GM04503 (cell line): ENCODE data around the gene UNC5C.

Experiments used
- DNase-seq: peaks from one replicate; pipeline ENCODE4 v3.0.0-alpha.2; 2012; ENCODE audit warnings: low read depth

Gene UNC5C

DNA sequence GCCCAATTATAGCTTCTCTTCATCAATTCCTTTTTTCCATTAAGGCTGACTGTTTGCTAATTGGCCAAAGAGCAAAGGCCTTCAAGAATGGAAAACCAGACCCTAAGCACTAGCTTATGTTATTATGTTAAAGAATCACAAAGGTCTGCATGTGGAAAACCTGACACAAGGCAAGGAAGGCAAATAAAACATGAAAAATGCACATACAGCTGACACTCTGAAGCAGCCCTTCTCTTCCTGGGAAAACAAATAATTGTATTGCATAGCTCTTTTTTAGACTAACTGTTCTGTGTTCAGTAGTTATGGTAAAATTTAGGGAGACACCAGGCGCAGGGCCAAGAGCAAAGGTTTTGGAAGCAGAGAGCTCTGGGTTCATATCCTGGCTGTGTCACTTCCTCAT, 223.1 kb downstream of the UNC5C start:
- DNase-seq, result no peak

DNA sequence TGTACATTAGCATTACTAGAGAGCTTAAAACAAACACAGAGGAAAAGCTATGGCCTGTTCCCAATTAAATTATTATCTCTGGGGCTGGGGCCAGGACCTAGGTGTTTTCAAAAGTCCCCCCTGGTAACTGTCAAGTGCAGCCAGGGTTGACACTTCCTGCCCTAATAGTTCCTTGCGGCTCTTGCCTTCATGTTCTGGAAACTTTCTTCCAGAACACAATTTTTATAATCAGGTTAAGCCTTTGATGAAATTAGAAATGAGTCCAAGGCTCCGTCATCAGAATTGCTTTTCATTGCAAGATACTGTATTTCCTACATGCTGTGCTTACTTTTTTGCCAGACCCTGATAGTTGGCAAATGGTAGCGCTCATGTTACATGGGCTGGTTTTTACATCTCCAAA, 229.6 kb downstream of the UNC5C start:
- no peak for DNase-seq

DNA sequence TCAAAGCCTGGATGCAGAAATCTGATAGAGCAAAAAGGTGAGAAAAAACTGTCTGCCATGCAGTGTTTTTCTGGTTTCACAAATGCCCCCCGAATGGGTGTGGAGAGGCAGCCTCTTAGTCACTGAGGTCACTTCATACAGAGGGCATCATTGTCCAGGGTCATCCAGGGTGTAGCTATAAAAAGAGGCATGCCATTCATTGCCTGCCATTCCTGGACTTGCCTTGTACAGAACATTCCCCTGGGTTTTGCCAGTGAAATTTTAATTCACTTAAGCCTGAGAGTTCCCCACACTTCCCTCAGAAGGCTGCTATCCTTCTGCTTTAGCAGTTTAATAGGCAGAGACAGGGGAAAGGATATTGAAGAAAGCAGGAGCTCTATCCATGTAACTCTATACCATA, 230.3 kb downstream of the UNC5C start:
- no peak for DNase-seq

DNA sequence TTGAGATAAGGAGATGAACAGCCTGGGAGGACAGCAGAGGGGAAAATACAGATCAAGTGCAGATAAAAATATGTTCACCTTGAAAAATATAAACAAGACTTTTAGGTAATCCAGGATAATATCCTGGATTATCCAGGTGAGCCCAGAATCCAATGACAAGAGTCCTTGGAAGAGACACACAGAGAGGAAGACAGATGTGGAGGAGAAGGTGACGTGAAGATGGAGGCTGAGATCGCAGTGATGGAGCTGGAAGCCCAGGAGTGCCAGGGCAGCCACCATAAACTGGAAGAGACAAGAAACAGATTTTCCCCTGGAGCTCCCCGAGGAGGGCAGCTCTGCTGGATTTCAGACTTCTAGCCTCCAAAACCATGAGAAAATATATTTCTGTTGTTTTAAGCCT, 230.7 kb downstream of the UNC5C start:
- no peak for DNase-seq

DNA sequence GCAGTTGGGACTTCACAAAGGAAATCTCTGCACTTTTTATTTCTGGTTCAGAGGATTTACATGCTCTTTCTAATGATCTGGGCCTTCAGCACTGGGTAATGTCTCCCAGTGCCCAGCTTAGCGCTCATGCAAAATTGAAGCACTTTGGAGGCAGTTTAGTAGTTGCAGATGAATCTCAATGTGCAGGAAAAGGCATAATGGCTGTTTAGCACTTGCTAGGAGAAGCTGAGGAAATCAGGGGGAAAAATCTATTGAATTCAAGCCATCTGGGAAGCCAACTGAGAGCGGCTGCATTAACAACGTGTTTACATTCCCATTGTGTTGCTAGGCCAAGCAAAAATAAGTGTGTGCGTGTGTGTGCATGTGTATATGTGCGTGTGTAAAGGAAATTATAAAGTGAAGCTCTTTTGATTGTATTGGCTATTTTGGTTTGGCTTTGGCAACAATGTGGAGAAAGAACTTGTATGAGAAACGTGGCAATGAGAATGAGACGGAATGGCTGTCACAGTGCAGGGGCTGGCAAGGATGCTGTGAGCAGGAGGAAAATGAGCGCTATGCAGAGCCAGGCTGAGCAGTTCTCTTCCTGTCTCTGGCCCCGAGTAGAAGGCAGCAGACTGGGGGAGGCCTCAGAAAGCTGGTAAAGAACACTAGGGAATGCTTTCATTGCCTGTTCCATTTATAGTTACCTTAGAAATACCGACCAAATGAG, 231.5 kb downstream of the UNC5C start:
- no peak for DNase-seq

DNA sequence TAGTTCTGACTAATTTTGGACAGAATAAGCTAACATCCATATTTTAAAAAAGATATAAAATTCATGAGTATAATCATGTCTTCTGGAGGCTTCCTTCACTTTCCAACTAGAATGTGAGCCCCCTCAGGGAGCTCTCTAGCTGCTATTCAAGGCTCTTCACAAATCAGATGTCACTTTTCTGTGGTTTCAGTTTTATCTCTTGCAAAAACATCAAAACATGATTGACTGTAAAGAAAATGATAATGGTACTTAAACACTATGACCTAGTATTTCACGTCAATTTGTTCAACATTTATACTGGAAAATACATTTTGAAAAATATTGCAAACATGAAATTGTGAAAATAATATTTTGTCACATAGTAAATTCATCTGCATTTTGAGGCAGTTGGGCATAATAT, 234.2 kb downstream of the UNC5C start:
- DNase-seq, result no peak

DNA sequence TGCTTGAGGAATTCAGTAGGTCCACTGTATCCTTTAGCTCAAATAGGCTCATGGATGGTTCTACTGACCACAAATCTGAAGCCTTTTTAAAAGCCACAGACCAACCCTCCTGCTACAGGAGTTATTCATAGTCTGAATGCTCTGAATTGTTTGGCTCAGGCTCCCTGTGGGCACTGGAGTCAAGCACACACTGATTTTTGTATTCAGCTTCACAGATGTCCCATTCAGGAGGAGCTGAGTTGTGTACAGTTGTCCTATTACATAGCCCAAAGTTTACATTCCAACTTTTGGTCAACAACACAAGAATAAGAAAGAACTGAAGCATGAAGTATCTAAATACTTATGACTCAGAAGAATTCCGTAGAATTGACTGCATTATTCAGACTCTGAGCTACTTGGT, 243.9 kb downstream of the UNC5C start:
- DNase-seq, result peak; percentile 8

DNA sequence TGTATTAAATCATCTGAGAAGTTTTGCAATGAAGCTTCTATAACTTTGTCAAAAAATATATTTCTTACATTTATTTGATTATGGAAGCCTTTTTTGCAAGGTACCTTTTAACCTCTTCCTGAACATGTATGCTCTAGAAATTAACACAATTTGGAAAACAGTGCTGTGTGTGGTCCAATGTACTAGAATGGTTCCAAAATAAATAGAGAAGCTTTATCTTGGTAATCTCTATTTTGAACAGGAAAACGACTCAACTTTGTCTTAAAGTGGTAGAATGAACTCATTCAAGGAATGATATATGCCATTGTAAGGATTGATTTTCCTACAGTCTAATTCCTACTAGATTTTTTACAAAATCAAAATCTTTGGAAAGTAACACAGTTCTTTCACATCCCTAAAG, 248.5 kb downstream of the UNC5C start:
- DNase-seq, result no peak

DNA sequence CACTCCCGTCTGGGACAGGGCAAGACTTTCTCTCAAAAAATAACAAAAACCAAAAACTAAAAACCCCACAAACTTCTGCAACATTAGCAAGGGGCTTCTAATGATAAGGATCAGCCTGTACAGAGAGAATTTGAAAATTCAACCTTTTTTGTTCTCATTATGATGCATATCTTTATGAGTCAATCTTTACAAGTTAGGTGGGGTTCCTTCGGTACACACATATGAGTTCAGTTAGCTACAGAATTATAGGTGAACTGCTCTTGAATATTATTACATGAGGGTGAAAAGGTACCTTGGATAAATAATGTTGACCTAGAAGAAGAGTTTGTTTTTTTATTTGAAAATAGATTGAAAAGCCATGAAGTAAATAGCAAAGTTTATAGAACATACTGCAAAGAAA, 252.7 kb downstream of the UNC5C start:
- DNase-seq, result no peak

DNA sequence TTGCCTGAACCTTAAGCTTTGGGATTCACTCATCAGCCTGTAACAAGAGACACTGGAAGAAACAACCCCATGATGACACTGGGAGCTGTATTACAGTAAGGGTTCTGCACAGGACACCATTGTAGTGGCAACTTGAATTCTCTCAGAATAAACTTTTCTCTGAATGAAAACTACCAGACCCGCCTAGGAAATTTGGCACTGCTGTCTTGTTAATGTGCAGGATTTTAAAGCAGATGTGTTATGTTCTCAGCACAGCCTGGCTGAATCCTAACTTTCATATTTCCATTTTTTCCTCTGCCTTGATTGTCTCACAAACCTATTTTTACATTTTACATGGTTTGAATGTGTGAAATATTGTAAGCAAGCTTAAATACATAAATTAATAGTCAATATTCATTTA, 253.6 kb downstream of the UNC5C start:
- DNase-seq, result no peak

DNA sequence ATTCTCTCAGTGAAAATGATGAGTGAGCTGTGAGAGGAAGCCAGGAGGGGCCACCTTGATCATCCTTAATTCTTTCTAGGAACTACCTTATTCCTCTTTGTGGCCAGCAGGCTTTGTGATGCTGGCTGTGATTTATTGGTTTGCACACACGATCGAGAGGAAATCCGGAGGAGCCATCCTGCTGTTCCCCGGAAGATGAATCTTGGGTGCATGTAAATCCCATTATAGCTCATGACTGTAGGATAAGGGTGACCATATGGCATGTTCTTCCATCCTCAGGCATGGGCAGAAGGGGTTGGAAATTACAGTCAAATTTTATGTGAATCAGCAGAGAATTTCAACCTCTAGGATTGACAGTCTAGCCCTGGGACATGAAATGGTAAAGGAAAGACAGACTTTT, 254.5 kb downstream of the UNC5C start:
- no peak for DNase-seq

DNA sequence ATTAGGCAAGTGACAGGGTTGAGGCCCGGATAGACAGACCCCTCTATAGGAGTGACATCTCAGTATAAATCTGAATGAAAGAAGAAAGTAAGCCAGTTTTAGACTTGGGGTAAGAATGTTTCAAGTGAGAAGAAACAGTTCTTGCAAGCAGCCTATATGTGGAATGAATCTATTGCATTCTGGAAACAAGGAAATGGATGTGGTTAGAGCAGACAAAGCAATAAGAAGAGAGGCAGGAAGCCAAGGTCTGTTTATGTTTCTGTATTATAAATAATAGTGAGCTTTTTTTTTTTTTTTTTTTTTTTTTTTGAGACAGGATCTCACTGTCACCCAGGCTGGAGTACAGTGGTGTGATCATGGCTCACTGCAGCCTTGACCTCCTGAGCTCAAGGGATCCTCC, 255.8 kb downstream of the UNC5C start:
- DNase-seq, result no peak

DNA sequence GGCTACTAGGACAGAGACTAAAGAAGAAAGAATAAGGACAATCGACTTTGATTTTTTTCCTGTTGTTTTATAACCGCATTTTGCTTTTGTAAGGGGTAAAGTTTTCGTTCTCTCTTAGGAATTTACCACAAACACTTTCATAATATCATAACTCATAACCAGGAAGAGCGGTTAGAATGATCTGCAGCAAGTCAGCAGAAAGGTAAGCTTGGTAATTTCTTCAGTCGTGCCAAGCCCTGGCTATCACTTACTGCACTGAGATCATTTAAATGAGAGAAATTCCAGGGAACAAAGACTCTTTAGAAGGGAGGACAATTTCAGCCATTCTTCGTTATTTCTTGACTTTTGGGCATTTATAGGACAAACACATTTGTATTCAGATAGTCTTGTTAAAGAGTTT, 258.1 kb downstream of the UNC5C start:
- no peak for DNase-seq

DNA sequence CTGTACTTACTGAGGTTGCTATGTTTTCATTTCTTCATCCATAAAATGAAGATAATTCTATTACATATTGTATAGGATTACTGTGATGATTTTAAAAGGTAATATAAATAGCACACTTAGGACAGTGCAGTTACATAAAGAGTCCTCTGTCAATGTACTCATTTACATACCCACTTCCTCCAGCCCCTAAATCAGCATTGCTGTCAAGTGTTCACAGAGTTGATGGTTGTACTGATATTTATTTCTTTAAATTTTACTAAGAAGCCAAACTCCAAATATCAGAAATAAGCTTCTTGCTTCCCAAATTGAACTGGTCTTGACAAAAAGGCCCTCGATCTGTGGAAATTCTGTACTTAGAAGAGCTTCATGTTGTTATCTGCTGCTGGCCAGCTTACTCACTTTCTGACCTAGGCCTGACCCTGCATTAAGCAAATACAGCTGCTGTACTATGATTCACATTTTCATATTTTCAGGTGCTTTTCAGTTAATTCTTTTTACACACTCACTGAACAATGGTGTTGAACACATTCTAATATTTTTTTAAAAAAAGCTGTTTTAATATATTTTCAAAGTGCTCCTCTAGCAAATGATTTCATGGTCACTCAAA, 259.6 kb downstream of the UNC5C start:
- DNase-seq, result no peak

DNA sequence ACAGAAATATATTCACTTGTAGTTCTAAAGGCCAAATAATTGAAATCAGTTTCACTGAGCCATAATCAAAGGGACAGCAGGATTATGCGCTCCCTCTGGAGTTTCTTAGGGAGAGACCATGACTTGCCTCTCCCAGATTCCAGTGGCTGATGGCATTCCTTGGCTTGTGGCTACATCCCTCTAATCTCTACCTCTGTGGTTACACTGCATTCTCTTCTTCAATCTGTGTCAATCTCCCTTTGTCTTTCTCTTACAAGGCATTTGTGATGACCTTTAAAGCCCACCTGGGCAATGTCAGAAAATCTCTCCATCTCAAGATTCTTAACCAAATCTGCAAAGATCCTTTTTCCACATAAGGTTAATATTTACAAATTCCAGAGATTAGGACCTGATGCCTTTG, 260.2 kb downstream of the UNC5C start:
- no peak for DNase-seq

DNA sequence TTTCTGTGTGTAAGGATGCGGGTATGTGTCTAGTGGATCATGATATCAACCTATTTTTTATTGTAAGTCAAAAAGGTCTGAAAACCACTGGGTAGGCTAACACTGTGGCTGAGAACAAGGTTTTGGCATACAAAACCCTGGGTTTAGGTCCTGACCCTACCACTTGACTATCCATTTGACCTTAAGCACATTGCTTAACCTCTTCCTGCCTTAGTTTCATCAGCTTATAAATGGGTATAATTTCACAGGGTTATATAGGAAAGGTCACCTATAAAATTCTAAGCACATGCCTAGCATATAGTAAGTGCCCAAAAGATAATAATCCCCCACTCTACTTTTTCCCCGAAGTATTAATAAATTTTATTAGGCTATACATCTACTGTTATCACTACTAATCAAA, 263.0 kb downstream of the UNC5C start:
- no peak for DNase-seq

DNA sequence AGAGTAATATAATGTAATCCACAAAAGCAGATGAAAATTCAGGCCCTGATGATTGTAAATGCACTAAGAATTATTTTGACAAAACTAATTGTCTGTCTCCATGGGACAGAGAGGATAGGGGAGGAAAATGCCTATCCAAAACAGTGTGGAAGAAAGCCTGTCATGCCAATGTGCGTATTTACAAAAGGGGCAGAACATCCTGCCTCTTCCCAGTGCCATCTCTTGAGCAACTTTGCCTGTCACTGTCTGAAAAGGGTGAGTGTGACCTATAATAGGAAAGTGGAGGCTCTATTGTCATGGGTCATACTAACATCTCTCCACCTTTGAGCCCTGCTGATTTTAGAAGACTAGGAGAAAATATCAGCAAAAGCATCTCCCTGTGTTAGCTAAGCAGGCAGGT, 264.1 kb downstream of the UNC5C start:
- no peak for DNase-seq

DNA sequence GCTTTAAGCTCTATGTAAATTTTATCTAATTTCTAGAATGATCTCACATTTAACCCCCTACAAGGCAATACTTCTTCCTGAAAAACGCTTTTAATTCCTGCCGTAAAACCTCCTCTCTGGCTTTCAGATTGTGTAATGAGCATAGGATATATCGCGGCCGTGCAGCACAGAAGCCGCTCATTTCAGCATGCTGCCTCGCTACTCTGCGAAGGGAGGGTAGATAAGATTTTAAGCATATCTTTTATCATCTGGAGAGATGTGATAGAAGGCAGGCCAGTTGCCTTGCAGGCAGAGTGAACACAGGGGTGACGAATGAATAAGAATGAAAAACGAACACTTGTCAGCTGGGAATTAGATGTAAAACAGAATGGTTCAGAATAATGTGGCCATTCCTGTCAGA, 265.5 kb downstream of the UNC5C start:
- no peak for DNase-seq

DNA sequence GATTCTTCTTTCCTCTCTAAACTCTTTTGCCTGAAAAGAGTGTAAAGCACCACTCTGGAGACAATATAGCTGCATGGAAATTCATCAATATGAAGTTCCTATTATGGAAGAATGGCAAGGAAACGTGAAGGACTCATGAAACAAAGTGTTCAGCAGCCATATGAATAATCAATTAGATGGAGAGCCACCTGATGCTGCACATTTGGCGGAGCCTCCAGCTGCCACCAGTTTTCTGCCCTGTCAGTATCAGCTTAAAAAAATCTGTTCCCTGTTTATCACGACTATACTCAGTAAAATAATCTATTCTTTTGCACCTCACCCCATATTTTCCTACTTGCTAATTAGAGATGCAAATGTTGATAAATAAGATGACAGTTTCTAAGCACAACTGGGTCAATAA, 276.0 kb downstream of the UNC5C start:
- DNase-seq, result no peak

DNA sequence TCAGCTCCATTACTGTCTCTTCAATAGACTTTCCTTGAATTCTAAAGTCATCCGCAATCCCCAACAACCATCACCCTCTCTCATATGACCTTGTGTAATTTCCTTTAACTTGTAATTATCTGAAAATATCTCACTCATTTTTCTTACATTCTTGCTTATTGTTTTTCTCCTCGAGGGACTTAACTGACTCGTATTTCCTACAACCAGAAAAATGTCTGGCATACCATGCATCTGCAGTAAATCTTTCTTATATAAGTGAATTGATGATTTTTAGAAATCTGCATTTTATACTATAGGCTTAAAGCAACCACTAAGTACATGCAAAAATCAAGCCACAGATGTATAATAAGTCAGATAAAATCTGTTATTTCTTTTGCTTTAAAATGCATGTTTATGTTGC, 276.7 kb downstream of the UNC5C start:
- no peak for DNase-seq

DNA sequence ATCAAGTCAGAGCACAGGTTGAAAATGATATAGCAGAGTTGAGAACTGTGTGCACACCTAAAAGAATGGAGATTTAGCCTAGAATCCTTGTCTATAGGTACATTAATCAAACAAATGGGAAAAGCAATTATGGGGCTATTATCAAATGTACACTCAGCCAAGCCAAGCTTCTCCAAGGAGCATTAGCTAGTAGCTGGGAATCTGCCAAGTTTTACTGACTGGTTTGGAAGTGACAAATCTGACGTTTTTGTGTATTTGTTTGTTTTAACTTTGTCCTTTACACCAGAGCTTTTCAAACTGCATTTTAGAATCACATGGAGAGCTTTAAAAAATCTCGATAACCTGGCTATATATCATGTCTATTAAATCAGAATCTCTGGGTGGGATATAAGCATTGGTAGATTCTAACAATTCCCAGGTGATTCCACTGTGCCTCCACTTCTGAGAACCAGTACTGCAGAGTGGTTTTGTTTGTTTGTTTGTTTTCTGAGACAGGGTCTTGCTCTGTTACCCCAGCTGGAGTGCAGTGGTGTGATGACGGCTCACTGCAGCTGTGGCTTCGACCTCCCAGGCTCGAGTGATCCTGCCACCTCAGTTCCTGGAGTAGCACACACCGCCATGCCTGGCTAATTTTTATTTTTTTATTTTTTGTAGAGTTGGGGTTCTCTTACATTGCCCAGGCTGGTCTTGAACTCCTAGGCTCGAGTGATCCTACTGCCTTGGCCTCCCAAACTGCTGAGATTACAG, 279.8 kb downstream of the UNC5C start:
- no peak for DNase-seq

DNA sequence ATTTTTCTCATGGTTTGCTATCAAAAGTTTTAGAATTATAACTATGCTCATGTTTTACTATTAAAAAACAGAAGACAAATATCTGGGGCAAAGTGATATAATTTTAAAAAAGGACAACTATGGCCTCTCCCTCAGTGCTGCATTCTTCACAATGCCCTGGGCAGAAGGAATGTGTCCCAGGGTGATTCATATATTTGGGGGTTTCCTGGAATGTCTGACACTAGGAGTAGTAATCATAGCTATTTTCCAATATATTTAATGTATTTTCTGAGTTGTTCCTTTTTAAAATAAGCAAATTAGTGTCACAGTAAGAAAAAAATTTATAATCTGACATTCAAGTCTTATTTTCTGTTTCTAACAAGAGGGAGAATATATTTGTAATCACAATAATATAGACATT, 281.7 kb downstream of the UNC5C start:
- no peak for DNase-seq
